Right lobe of liver (tissue), 6 donors: ENCODE data around the gene RAI1. TPM values are rescaled to one million over a fixed set of nuclear protein-coding genes. Genes with fewer than 3 reads are reported as not detected.

Experiments used
- ATAC-seq, 4 donors: fragments of 200-7000 bp; cut with Tn5 transposase; one replicate each; pipeline ENCODE4 v1.9.1; 2020; ENCODE audit warnings: mild to moderate bottlenecking in 4 of 4, moderate library complexity in 4 of 4
- DNase-seq, 3 donors: peaks; one replicate each; pipeline ENCODE4 v3.0.0-alpha.2; 2020
- H3K27ac ChIP-seq, 3 donors: fragments of 200-600 bp; one replicate each; pipeline ENCODE4 v1.8.0; 2022
- H3K27me3 ChIP-seq, 2 donors: fragments of 200-600 bp; one replicate each; pipeline ENCODE4 v1.8.0; 2022
- H3K36me3 ChIP-seq, 4 donors: fragments of 200-600 bp; sonication (generic) in 1 of 4; one replicate each; pipeline versions ENCODE4 v1.5.1 to v1.8.0; 2017 to 2022; ENCODE audit warnings: control low read depth in 1 of 4
- H3K4me1 ChIP-seq, 4 donors: fragments of 200-600 bp; sonication (generic) in 1 of 4; one replicate each; pipeline versions ENCODE4 v1.5.1 to v1.8.0; 2017 to 2022; ENCODE audit warnings: control low read depth in 1 of 4
- H3K4me3 ChIP-seq, 3 donors: fragments of 200-600 bp; one replicate each; pipeline ENCODE4 v1.8.0; 2022
- H3K9me3 ChIP-seq, 4 donors: fragments of 200-600 bp; sonication (generic) in 1 of 4; one replicate each; pipeline versions ENCODE4 v1.5.1 to v1.8.0; 2017 to 2022; ENCODE audit warnings: control low read depth in 1 of 4
- POLR2A ChIP-seq: fragments of 450-650 bp; IDR thresholded peaks from one replicate; pipeline ENCODE4 v1.6.1; 2017; ENCODE audit warnings: antibody characterized with exemption, mild to moderate bottlenecking
- WGBS: methylation state at CpG from one replicate; pipeline ENCODE4 v1.1.6; 2018; ENCODE audit warnings: low coverage, low lambda C conversion rate; ENCODE audit not compliant: insufficient coverage; ENCODE audit errors: missing lambda C conversion rate; 5-methylcytosine and 5-hydroxymethylcytosine counted together
- intact Hi-C, 2 donors: fragments of 100-400 bp; cut with DNase I; formaldehyde crosslinking; loops; one replicate each; pipeline versions ENCODE4 v1.11.2 to v1.14.1; 2022
- total RNA-seq, 6 experiments: library from RNA; depleted of rRNA in 2 of 6; stranded (reverse); fragments of >200 nt in 2 of 6; fragmentation: NEBNext Ultra II Directional in 3 of 6; extraction: Animal tissue kit (Norgen Biotek cat#: 25700) in 3 of 6; gene quantifications; one replicate each; pipeline versions ENCODE4 v1.1.0 to v1.2.4, GENCODE V29; 2016 to 2023
- TF ChIP-seq, protein P1 (sequence below), 4 donors: fragments of 200-600 bp in 3 of 4; fragments of 450-650 bp in 1 of 4; IDR thresholded peaks; one replicate each; pipeline versions ENCODE4 v1.5.1 to v1.8.0; 2016 to 2022; ENCODE audit warnings: antibody characterized with exemption in 4 of 4, mild to moderate bottlenecking in 2 of 4
- donor health status: DM: no; HTN: yes; CAD: no.
- donor health status: DM: no; HTN: no; CAD: no.
- donor health status: DM: no; HTN: no; CAD: no.
- donor health status: DM: no; HTN: yes; CAD: no.
- donor health status: DM: no; HTN: yes; CAD: no.

RAI1 gene
- total RNA-seq, 6 experiments from 2014 or later = 6.1 to 14.5 (median 8.4) TPM

DNA sequence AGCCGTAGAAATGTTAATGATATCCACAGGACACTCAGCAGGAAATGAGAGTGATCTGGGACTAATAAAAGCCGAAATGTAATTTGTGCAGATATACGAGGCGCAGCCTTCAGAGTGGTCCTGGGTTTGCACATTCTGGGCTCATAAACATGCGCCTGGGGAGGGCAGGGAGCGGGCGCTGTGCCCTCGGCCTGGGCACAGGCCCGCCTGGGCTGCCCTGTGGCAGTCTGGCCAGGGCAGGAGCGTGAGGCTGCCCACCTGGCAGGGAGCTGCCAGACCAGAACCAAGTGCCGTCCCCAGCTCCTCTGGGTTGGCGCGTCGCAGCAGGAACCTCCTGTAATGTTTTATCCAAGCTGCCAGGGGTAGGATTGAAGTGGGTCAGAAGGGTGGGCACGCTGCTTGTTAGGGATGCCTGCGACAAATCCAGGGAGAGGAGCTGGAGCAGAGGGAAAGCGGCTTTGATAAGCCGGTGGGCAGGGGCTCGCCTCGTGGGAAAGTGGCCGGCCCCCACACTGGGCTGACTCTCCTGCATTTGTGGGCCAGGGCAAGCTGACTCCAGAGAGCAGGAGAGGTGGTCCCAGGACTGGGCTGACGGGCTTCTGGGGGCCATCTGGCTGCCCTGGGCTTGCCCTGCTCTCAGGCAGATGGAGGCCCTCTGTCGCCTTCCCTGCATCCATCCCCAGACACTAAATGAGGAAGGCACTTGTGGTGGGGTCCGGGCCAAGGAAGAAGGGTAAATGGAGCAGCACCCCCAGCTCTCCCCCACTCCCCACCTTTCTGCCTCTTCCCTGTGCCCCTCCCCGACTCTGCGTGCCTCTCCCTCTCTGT is 109.6 kb downstream of the RAI1 start:
- H3K27me3 ChIP-seq = no peaks in the 10 kb centered on the region
- H3K27ac ChIP-seq = no peak overlapping the region
- 81% methylated on average over 8 of the region's 26 CpGs for WGBS
- H3K36me3 ChIP-seq = peaks cover 0 to 6% (median 2%) of the 10 kb centered on the region in 4 donors
- no peak for ATAC-seq
- H3K4me3 ChIP-seq = no peak overlapping the region
- intact Hi-C loops = no loop called here
- no peaks in the 10 kb centered on the region for H3K9me3 ChIP-seq
- TF ChIP-seq, protein P1, sequence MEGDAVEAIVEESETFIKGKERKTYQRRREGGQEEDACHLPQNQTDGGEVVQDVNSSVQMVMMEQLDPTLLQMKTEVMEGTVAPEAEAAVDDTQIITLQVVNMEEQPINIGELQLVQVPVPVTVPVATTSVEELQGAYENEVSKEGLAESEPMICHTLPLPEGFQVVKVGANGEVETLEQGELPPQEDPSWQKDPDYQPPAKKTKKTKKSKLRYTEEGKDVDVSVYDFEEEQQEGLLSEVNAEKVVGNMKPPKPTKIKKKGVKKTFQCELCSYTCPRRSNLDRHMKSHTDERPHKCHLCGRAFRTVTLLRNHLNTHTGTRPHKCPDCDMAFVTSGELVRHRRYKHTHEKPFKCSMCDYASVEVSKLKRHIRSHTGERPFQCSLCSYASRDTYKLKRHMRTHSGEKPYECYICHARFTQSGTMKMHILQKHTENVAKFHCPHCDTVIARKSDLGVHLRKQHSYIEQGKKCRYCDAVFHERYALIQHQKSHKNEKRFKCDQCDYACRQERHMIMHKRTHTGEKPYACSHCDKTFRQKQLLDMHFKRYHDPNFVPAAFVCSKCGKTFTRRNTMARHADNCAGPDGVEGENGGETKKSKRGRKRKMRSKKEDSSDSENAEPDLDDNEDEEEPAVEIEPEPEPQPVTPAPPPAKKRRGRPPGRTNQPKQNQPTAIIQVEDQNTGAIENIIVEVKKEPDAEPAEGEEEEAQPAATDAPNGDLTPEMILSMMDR (IDR thresholded peaks at IDR 0.05) = no peak
- TF ChIP-seq POLR2A = no peak
- no peak for DNase-seq
- peaks cover 0 to 17% (median 7%) of the 10 kb centered on the region in 4 donors for H3K4me1 ChIP-seq

DNA sequence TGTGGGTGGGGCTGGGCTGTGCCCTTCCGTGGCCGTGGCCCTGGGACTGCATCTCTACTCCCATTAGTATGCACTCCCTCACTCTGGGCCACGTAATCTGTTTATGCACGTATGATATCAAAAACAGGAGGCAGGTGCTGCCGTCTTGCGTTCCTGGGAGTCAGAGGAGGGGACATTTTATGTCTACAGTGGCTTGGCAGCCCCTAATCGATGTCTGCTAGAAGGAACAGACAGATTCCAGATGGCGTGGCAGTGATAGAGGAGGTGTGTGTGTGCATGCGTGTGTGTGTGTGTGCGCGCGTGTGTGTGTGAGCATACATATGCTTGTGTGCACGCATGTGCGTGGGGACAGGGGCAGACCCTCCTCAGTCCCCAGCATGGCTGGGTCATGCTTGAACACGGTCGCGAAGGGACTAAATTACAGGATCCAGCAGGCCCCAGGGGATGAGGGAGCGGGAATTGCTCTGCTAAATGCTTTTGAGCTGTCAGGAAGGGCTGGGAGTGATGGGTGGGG is 110.8 kb downstream of the RAI1 start:
- ATAC-seq (no peak), DNase-seq (no peak)
- Histone ChIP-seq H3K9me3 (no peaks in the 10 kb centered on the region), H3K27me3 (no peaks in the 10 kb centered on the region), H3K27ac (no peak overlapping the region), H3K4me1 (peaks cover 0 to 6% (median under 1%) of the 10 kb centered on the region in 4 donors), H3K4me3 (no peak overlapping the region), H3K36me3 (peaks cover 0 to 6% (median 2%) of the 10 kb centered on the region in 4 donors)
- WGBS = 71% methylated on average over 10 of the region's 18 CpGs
- intact Hi-C loops = no loop called here
- TF ChIP-seq, protein P1 (IDR thresholded peaks at IDR 0.05) = no peak
- no peak for TF ChIP-seq POLR2A

DNA sequence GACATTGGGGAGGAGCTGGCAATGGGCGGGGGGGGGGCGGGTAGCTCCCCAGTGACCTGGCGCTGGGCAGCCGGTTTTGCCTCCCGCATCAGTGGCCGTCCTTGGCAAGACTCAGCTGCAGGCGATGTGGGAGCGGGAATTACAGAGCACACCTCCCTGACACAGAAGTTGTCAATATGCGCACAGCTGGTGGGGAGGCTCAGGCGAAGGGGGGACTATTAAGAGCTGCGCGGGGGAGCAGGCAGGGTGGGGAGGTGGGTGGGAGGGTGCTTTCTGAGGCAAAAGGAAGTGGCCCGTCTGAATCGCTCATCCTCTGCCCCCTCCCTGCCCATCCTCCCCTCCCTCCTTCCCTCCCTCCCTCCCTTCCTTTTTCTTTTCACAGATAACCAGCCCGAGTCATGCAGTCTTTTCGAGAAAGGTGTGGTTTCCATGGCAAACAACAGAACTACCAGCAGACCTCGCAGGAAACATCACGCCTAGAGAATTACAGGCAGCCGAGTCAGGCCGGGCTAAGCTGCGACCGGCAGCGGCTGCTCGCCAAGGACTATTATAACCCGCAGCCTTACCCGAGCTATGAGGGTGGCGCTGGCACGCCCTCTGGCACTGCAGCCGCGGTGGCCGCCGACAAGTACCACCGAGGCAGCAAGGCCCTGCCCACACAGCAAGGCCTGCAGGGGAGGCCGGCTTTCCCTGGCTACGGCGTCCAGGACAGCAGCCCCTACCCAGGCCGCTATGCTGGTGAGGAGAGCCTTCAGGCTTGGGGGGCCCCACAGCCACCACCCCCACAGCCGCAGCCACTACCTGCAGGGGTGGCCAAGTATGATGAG is 111.5 kb downstream of the RAI1 start:
- ATAC-seq = peak in 3 of 4 donors; percentile 14 to 39 (median 25)
- no peaks in the 10 kb centered on the region for H3K27me3 ChIP-seq
- H3K36me3 ChIP-seq = peaks cover 0 to 6% (median 2%) of the 10 kb centered on the region in 4 donors
- no peak for TF ChIP-seq POLR2A
- TF ChIP-seq, protein P1 (IDR thresholded peaks at IDR 0.05) = no peak
- intact Hi-C loops = no loop called here
- H3K9me3 ChIP-seq = no peaks in the 10 kb centered on the region
- H3K4me3 ChIP-seq = no peak overlapping the region
- WGBS = 42% methylated on average over 25 of the region's 38 CpGs
- DNase-seq = no peak
- no peak overlapping the region for H3K27ac ChIP-seq
- no peaks in the 10 kb centered on the region for H3K4me1 ChIP-seq

DNA sequence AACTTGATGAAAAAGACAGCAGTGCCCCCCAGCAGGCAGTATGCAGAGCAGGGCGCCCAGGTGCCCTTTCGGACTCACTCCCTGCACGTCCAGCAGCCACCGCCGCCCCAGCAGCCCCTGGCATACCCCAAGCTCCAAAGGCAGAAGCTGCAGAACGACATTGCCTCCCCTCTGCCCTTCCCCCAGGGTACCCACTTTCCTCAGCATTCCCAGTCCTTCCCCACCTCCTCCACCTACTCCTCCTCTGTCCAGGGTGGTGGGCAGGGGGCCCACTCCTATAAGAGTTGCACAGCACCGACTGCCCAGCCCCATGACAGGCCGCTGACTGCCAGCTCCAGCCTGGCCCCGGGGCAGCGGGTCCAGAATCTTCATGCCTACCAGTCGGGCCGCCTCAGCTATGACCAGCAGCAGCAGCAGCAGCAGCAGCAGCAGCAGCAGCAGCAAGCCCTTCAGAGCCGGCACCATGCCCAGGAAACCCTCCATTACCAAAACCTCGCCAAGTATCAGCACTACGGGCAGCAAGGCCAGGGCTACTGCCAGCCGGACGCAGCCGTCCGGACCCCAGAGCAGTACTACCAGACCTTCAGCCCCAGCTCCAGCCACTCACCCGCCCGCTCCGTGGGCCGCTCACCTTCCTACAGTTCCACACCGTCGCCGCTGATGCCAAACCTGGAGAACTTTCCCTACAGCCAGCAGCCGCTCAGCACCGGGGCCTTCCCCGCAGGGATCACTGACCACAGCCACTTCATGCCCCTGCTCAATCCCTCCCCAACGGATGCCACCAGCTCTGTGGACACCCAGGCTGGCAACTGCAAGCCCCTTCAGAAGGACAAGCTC is 112.3 kb downstream of the RAI1 start:
- H3K27ac ChIP-seq = no peak overlapping the region
- WGBS = 90% methylated on average over 8 of the region's 30 CpGs
- no peaks in the 10 kb centered on the region for H3K9me3 ChIP-seq
- no peak overlapping the region for H3K4me3 ChIP-seq
- intact Hi-C loops = no loop called here
- peaks cover 0 to 6% (median 2%) of the 10 kb centered on the region in 4 donors for H3K36me3 ChIP-seq
- TF ChIP-seq, protein P1 (IDR thresholded peaks at IDR 0.05) = no peak
- no peak for TF ChIP-seq POLR2A
- DNase-seq (no peak), ATAC-seq (no peak)
- no peaks in the 10 kb centered on the region for H3K4me1 ChIP-seq
- no peaks in the 10 kb centered on the region for H3K27me3 ChIP-seq
